Vagina (tissue), 2 donors: ENCODE results near the gene PTS. TPM values are rescaled to one million over a fixed set of nuclear protein-coding genes. Genes with fewer than 3 reads are reported as not detected.

ENCODE experiments used
- DNase-seq, 2 donors: peaks; one replicate each; pipeline ENCODE4 v3.0.0-alpha.2; 2017; ENCODE audit errors: extremely low spot score in 2 of 2
- H3K27ac ChIP-seq: fragments of 200-600 bp; sonication (generic); one replicate; pipeline ENCODE4 v1.5.1; 2019
- H3K27me3 ChIP-seq: fragments of 200-600 bp; sonication (generic); one replicate; pipeline ENCODE4 v1.5.1; 2019
- H3K36me3 ChIP-seq, 2 donors: fragments of 200-600 bp; sonication (generic); one replicate each; pipeline ENCODE4 v1.5.1; 2017 to 2019
- H3K4me1 ChIP-seq: fragments of 200-600 bp; sonication (generic); one replicate; pipeline ENCODE4 v1.5.1; 2019
- H3K4me3 ChIP-seq, 2 donors: fragments of 200-600 bp; sonication (generic); 1 replicate in 1 of 2; 2 replicates in 1 of 2; pipeline ENCODE4 v1.5.1; 2016 to 2019
- H3K9me3 ChIP-seq: fragments of 200-600 bp; sonication (generic); one replicate; pipeline ENCODE4 v1.5.1; 2019
- CTCF ChIP-seq, 3 experiments: fragments of 450-650 bp in 2 of 3; fragments of 200-600 bp in 1 of 3; sonication (generic) in 1 of 3; IDR thresholded peaks; one replicate each; pipeline ENCODE4 v1.5.1; 2017 to 2019; ENCODE audit warnings: antibody characterized with exemption in 3 of 3, mild to moderate bottlenecking in 2 of 3, moderate library complexity in 2 of 3
- POLR2A ChIP-seq, 2 donors: fragments of 450-650 bp; IDR thresholded peaks; one replicate each; pipeline ENCODE4 v1.6.1; 2017; ENCODE audit warnings: antibody characterized with exemption in 2 of 2, mild to moderate bottlenecking in 2 of 2, moderate library complexity in 2 of 2
- POLR2AphosphoS5 ChIP-seq, 2 donors: sonication (generic); formaldehyde crosslinking; IDR thresholded peaks; one replicate each; pipeline ENCODE4 v1.9.0; 2017; ENCODE audit warnings: antibody characterized with exemption in 2 of 2, mild to moderate bottlenecking in 2 of 2, low read depth in 1 of 2; ENCODE audit not compliant: insufficient read depth in 1 of 2
- intact Hi-C: fragments of 100-400 bp; cut with DNase I; formaldehyde crosslinking; loops from one replicate; pipeline ENCODE4 v1.15.1; 2023
- total RNA-seq: library from RNA; depleted of rRNA; stranded (reverse); fragments of >200 nt; gene quantifications from one replicate; pipeline ENCODE4 v1.2.3, GENCODE V29; 2016

The PTS gene
- total RNA-seq, 1 donor from 2014 or later, result 26.3 TPM

DNA sequence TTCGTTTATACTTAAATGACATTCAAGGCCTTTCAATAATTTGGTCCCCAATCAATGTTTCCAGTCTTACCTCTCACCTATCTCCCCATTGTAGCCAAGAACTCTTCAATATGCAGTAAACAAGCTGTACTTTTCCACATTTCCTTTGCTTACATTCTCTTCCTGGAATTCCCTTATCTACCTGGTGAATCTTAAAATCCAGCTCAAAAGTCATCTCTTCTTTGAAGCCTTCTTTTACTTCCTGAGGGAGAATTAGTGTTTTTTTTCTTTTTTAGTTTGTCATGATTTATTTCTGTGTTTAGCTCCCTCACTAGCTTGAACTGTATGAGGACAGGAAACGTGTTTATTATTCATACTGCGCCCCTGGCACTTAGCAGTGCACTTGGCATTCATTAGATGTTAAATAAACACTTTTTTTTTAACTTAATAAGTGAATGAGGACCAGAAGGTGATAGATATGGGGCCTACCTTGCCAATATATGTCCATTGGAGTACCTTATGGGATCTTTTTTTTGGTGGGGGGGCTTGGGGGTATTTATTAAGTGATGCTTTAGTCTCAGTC is 4.9 kb upstream of the PTS start:
- intact Hi-C loops, result loop anchor here (5.0 kb wide), 1 partner anchor 56 kb away; no protein-coding TSS in a partner anchor
- H3K27ac ChIP-seq, result peak overlapping the region; percentile 62
- no peak for DNase-seq

DNA sequence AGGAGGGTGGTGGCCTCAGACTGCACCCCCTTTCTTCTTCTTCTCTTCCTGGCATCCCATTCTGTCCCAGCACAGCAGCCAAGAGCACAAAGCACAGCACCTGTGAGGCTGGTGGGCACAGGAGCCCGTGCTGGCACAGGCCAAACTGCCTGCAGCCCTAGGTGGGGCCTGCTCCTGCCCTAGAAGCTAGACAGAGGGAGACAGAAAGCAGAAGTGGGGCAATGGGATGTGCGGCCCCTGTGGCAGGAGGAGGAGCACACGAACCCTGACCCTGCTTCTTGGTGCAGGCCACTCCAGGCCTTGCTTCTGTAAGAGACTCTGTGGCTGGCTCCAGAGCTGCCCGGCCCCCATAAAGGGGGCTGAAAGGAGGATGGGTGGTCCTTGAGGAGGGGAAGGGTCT is 3.9 kb upstream of the PTS start:
- Histone ChIP-seq H3K27me3 (no peaks in the 10 kb centered on the region), H3K9me3 (no peaks in the 10 kb centered on the region), H3K36me3 (no peaks in the 10 kb centered on the region), H3K4me1 (peaks cover 22% of the 10 kb centered on the region), H3K27ac (peak overlapping the region; percentile 62), H3K4me3 (no peak overlapping the region)
- no peak for DNase-seq
- no peak for TF ChIP-seq POLR2AphosphoS5 (IDR thresholded peaks at IDR 0.05; ENCODE audit: insufficient read depth in 1 of 2, low read depth in 1 of 2)
- TF ChIP-seq POLR2A (IDR thresholded peaks at IDR 0.05), result no peak
- TF ChIP-seq CTCF (IDR thresholded peaks at IDR 0.05), result no peak
- intact Hi-C loops, result loop anchor here (5.0 kb wide), 1 partner anchor 55 kb away; no protein-coding TSS in a partner anchor

More for the DNA sequence above, 4.9 kb upstream of the PTS start:
- H3K9me3 ChIP-seq, result no peaks in the 10 kb centered on the region
- H3K4me1 ChIP-seq, result peaks cover 16% of the 10 kb centered on the region
- no peak overlapping the region for H3K4me3 ChIP-seq
- H3K36me3 ChIP-seq, result no peaks in the 10 kb centered on the region
- H3K27me3 ChIP-seq, result no peaks in the 10 kb centered on the region
- no peak for TF ChIP-seq POLR2A (IDR thresholded peaks at IDR 0.05)

DNA sequence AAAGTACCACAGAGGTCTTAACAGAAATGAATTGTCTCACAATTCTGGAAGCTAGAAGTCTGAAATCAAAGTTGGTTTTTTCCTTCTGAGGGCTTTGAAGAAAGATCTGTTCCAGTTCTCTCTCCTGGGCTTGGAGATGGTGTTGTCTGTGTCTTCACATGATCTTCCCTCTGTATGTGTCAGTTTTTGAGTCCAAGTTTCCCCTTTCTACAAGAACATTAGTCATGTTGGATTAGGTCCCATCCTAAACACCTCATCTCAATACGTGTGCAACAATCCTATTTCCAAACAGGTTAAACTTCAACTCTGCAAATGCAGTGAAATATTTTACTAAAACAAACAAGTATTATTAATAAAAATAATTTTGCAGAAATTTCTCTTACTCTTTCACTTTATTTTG is 3.1 kb upstream of the PTS start:
- no peak for DNase-seq
- intact Hi-C loops, result loop anchor here (5.0 kb wide), 1 partner anchor 54 kb away; no protein-coding TSS in a partner anchor

DNA sequence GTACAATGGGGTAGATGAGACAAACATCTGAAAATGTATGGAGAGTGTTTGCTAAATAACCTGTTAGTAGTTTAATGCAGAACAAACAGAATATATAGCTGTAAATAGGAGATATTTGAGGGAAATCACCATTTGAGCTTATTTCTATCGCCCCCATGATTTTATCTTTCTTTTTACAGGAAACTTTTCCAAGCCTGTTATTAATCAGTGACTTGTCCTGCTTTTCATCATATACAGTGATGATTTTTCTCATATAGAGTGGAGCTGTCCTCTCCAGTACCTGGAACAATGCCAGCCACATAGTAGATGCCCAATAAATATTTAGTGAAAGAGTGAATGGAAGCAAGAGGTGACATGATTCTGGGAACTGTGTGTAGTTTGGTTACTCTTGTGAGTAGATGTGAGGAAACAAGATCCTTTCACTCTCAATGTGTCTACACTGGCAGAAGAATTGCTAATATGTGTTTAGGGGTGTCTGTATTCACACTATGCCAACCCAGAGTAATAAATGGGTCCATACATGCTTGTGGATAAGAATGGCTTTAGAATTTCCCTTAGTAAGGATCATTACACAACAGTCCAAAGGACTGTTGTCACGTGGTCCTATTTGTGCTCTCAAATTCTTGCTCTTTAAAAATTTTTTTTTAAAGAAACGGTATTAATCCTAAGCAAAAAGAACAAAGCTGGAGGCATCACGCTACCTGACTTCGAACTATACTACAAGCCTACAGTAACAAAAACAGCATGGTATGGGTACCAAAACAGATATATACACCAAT is 2.3 kb upstream of the PTS start:
- H3K4me1 ChIP-seq, result peaks cover 31% of the 10 kb centered on the region
- H3K36me3 ChIP-seq, result peaks cover 0 to 4% of the 10 kb centered on the region in 2 donors
- H3K27me3 ChIP-seq, result no peaks in the 10 kb centered on the region
- no peak for DNase-seq
- no peak overlapping the region for H3K4me3 ChIP-seq
- TF ChIP-seq CTCF (IDR thresholded peaks at IDR 0.05) (no peak), POLR2AphosphoS5 (IDR thresholded peaks at IDR 0.05; ENCODE audit: insufficient read depth in 1 of 2, low read depth in 1 of 2) (no peak)
- intact Hi-C loops, result loop anchor here (5.0 kb wide), 1 partner anchor 53 kb away; no protein-coding TSS in a partner anchor
- no peak overlapping the region for H3K27ac ChIP-seq
- H3K9me3 ChIP-seq, result no peaks in the 10 kb centered on the region

More for the DNA sequence above, 3.1 kb upstream of the PTS start:
- H3K27ac ChIP-seq, result no peak overlapping the region
- no peaks in the 10 kb centered on the region for H3K27me3 ChIP-seq
- peaks cover 30% of the 10 kb centered on the region for H3K4me1 ChIP-seq
- TF ChIP-seq POLR2A (IDR thresholded peaks at IDR 0.05) (no peak), POLR2AphosphoS5 (IDR thresholded peaks at IDR 0.05; ENCODE audit: insufficient read depth in 1 of 2, low read depth in 1 of 2) (no peak), CTCF (IDR thresholded peaks at IDR 0.05) (no peak)
- H3K36me3 ChIP-seq, result no peaks in the 10 kb centered on the region
- no peaks in the 10 kb centered on the region for H3K9me3 ChIP-seq
- H3K4me3 ChIP-seq, result no peak overlapping the region

DNA sequence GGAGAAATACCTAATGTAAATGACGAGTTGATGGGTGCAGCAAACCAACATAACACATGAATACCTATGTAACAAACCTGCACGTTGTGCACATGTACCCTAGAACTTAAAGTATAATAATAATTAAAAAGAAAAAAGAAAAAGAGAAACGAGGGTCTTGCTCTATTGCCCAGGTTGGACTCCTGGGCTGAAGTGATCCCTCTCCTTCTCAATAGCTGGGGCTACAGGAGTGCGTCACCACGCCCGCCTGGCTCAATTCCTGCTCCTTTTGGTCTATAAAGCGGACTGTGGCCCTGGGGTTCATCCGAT is 521 bp upstream of the PTS start:
- TF ChIP-seq POLR2AphosphoS5 (IDR thresholded peaks at IDR 0.05; ENCODE audit: insufficient read depth in 1 of 2, low read depth in 1 of 2) (no peak), CTCF (IDR thresholded peaks at IDR 0.05) (no peak), POLR2A (IDR thresholded peaks at IDR 0.05) (no peak)
- H3K4me3 ChIP-seq, result peak overlapping the region; percentile 65 to 69
- H3K4me1 ChIP-seq, result peaks cover 31% of the 10 kb centered on the region
- DNase-seq, result no peak
- intact Hi-C loops, result no loop called here
- H3K36me3 ChIP-seq, result peaks cover 0 to 21% of the 10 kb centered on the region in 2 donors
- no peaks in the 10 kb centered on the region for H3K9me3 ChIP-seq
- H3K27me3 ChIP-seq, result no peaks in the 10 kb centered on the region
- peak overlapping the region; percentile 99 for H3K27ac ChIP-seq
